ENCODE measurements around the gene TAOK2.

DNA sequence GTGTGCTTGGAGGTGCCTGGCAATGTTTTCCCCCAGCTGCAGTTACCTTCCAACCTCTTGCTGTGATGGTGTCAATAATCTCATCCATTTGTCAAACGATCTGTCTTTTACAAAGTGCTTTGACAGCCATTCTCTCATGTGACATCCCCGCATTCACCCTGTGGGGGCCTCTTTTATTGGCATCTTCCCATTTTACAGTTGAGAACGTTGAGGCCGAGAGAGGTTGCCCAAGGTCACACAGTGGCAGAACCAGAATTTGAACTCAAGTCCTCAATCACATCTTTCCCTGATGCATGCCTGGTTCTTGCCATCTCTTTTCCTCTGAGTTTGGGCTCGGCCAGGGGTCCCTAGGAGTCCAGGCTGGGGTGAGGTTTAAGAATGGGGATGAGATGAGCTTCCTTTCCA lies 1.5 kb downstream of the TAOK2 start:
- TF ChIP-seq, protein P1, sequence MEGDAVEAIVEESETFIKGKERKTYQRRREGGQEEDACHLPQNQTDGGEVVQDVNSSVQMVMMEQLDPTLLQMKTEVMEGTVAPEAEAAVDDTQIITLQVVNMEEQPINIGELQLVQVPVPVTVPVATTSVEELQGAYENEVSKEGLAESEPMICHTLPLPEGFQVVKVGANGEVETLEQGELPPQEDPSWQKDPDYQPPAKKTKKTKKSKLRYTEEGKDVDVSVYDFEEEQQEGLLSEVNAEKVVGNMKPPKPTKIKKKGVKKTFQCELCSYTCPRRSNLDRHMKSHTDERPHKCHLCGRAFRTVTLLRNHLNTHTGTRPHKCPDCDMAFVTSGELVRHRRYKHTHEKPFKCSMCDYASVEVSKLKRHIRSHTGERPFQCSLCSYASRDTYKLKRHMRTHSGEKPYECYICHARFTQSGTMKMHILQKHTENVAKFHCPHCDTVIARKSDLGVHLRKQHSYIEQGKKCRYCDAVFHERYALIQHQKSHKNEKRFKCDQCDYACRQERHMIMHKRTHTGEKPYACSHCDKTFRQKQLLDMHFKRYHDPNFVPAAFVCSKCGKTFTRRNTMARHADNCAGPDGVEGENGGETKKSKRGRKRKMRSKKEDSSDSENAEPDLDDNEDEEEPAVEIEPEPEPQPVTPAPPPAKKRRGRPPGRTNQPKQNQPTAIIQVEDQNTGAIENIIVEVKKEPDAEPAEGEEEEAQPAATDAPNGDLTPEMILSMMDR (IDR thresholded peaks at IDR 0.05) = no peak
- TF ChIP-seq POLR2A (IDR thresholded peaks at IDR 0.05) = no peak
